Amniotic epithelial cell (primary cell): Measurements from ENCODE around the gene TLCD2.
"Not testable (repeated sequence)": the region's sequence is repeated elsewhere in the genome, so short reads cannot be mapped to it uniquely, and the experiment has no call there.

Source experiments
- DNase-seq: peaks from one replicate; pipeline ENCODE4 v3.0.0-alpha.2; 2010; ENCODE audit warnings: low read depth

TLCD2 gene

GRCh38 chr17:1686086-1686485 is 24.1 kb downstream of the TLCD2 start:
- peak; percentile 63 for DNase-seq

- peak; percentile 95 for DNase-seq
These were observed 25.6 kb downstream of the TLCD2 start, which contains the start of gene PRPF8 for GRCh38 chr17:1684378-1685189. Gene PRPF8 (minus strand): TSS chr17:1684867. CDS start chr17:1684571, 296 bp downstream.

- DNase-seq, result no peak
These were observed 26.7 kb downstream of the TLCD2 start for GRCh38 chr17:1683459-1683858.

GRCh38 chr17:1676401-1676800 is 33.8 kb downstream of the TLCD2 start:
- no peak for DNase-seq

GRCh38 chr17:1673041-1673785 is 37.0 kb downstream of the TLCD2 start:
- peak; percentile 15 for DNase-seq

GRCh38 chr17:1663934-1664333 is 46.2 kb downstream of the TLCD2 start:
- DNase-seq, result not testable (repeated sequence)

- no peak for DNase-seq
These were observed 49.1 kb downstream of the TLCD2 start for GRCh38 chr17:1661045-1661444.

GRCh38 chr17:1658100-1658499 is 52.1 kb downstream of the TLCD2 start:
- no peak for DNase-seq

- DNase-seq, result no peak
These were observed 56.4 kb downstream of the TLCD2 start for GRCh38 chr17:1653735-1654134.

- DNase-seq, result not testable (repeated sequence)
These were observed 57.4 kb downstream of the TLCD2 start for GRCh38 chr17:1652794-1653193.
